ENCODE data around the gene ACBD3. TPM values are rescaled to one million over a fixed set of nuclear protein-coding genes. Genes with fewer than 3 reads are reported as not detected.

ACBD3 gene
- total RNA-seq, 1 experiment from 2014 or later, result 93.9 TPM

GRCh38 chr1:226164154-226164553, 22.4 kb downstream of the ACBD3 start:
- no peaks in the 10 kb centered on the region for H3K4me1 Mint-ChIP-seq (ENCODE audit: insufficient read depth, unreplicated experiment)
- ChIA-PET POLR2A (interaction anchor here (1.4 kb wide), 1 partner anchor 25 kb away, joined by 3 read pairs; no protein-coding TSS in a partner anchor), CTCF (interaction anchor here (0.6 to 5.8 kb wide), 6 partner anchors 18 to 168 kb away, joined by 3 to 37 read pairs (median 6); no protein-coding TSS in a partner anchor)
- TF ChIP-seq CTCF (IDR thresholded peaks at IDR 0.05; ENCODE audit: unreplicated experiment), result no peak
- H3K27me3 Mint-ChIP-seq (ENCODE audit: insufficient read depth, unreplicated experiment), result no peaks in the 10 kb centered on the region
- intact Hi-C loops (cut with micrococcal nuclease), result no loop called here
- peaks cover 74% of the 10 kb centered on the region for H3K36me3 Mint-ChIP-seq (ENCODE audit: insufficient read depth, unreplicated experiment)
- no peaks in the 10 kb centered on the region for H3K9me3 Mint-ChIP-seq (ENCODE audit: unreplicated experiment)
- no peak overlapping the region for H3K4me3 Mint-ChIP-seq (ENCODE audit: unreplicated experiment)
- no TSS peak for BruUV-seq (replicated peaks)
- no peak for DNase-seq (ENCODE audit: unreplicated experiment)
- H3K27ac Mint-ChIP-seq (ENCODE audit: low read depth, unreplicated experiment), result no peak overlapping the region

- Mint-ChIP-seq H3K9me3 (ENCODE audit: unreplicated experiment) (no peaks in the 10 kb centered on the region), H3K36me3 (ENCODE audit: insufficient read depth, unreplicated experiment) (peaks cover 87% of the 10 kb centered on the region), H3K27me3 (ENCODE audit: insufficient read depth, unreplicated experiment) (no peaks in the 10 kb centered on the region), H3K4me1 (ENCODE audit: insufficient read depth, unreplicated experiment) (no peaks in the 10 kb centered on the region), H3K27ac (ENCODE audit: low read depth, unreplicated experiment) (no peak overlapping the region), H3K4me3 (ENCODE audit: unreplicated experiment) (no peak overlapping the region)
- CTCF ChIA-PET, result interaction anchor here (0.9 to 5.8 kb wide), 5 partner anchors 10 to 245 kb away, joined by 3 to 37 read pairs (median 6); partner anchors contain the start of gene PARP1
- DNase-seq (ENCODE audit: unreplicated experiment), result no peak
- no peak for TF ChIP-seq CTCF (IDR thresholded peaks at IDR 0.05; ENCODE audit: unreplicated experiment)
- POLR2A ChIA-PET, result interaction anchor here (1.1 to 1.4 kb wide), 2 partner anchors 13 to 23 kb away, joined by 3 to 4 read pairs; no protein-coding TSS in a partner anchor
- no TSS peak for BruUV-seq (replicated peaks)
- intact Hi-C loops (cut with micrococcal nuclease), result no loop called here
These were observed 23.6 kb downstream of the ACBD3 start for GRCh38 chr1:226162898-226163297.

GRCh38 chr1:226158983-226159382, 27.6 kb downstream of the ACBD3 start:
- Mint-ChIP-seq H3K27ac (ENCODE audit: low read depth, unreplicated experiment) (no peak overlapping the region), H3K36me3 (ENCODE audit: insufficient read depth, unreplicated experiment) (peaks cover 97% of the 10 kb centered on the region), H3K4me3 (ENCODE audit: unreplicated experiment) (no peak overlapping the region), H3K9me3 (ENCODE audit: unreplicated experiment) (no peaks in the 10 kb centered on the region), H3K27me3 (ENCODE audit: insufficient read depth, unreplicated experiment) (no peaks in the 10 kb centered on the region), H3K4me1 (ENCODE audit: insufficient read depth, unreplicated experiment) (no peaks in the 10 kb centered on the region)
- BruUV-seq (replicated peaks), result no TSS peak
- no peak for TF ChIP-seq CTCF (IDR thresholded peaks at IDR 0.05; ENCODE audit: unreplicated experiment)
- CTCF ChIA-PET, result interaction anchor here (0.9 to 5.8 kb wide), 2 partner anchors 34 to 38 kb away, joined by 4 to 37 read pairs; no protein-coding TSS in a partner anchor
- no peak for DNase-seq (ENCODE audit: unreplicated experiment)
- POLR2A ChIA-PET, result no interaction called here
- intact Hi-C loops (cut with micrococcal nuclease), result no loop called here

GRCh38 chr1:226158457-226158856, 28.1 kb downstream of the ACBD3 start:
- Mint-ChIP-seq H3K27me3 (ENCODE audit: insufficient read depth, unreplicated experiment) (no peaks in the 10 kb centered on the region), H3K4me1 (ENCODE audit: insufficient read depth, unreplicated experiment) (no peaks in the 10 kb centered on the region), H3K27ac (ENCODE audit: low read depth, unreplicated experiment) (no peak overlapping the region), H3K36me3 (ENCODE audit: insufficient read depth, unreplicated experiment) (peaks cover 97% of the 10 kb centered on the region), H3K4me3 (ENCODE audit: unreplicated experiment) (no peak overlapping the region), H3K9me3 (ENCODE audit: unreplicated experiment) (no peaks in the 10 kb centered on the region)
- TF ChIP-seq CTCF (IDR thresholded peaks at IDR 0.05; ENCODE audit: unreplicated experiment), result no peak
- BruUV-seq (replicated peaks), result no TSS peak
- CTCF ChIA-PET, result no interaction called here
- no peak for DNase-seq (ENCODE audit: unreplicated experiment)
- intact Hi-C loops (cut with micrococcal nuclease), result no loop called here
- POLR2A ChIA-PET, result interaction anchor here (0.5 kb wide), 1 partner anchor 30 kb away, joined by 3 read pairs; no protein-coding TSS in a partner anchor
